Panc1 (cell line): Measurements from ENCODE around the gene SLC35A2. TPM values are rescaled to one million over a fixed set of nuclear protein-coding genes. Genes with fewer than 3 reads are reported as not detected.

Experiments
- ATAC-seq: fragments of 200-7000 bp; cut with Tn5 transposase; 2 replicates; pipeline ENCODE4 v1.9.1; 2020; ENCODE audit warnings: mild to moderate bottlenecking, moderate library complexity
- BruUV-seq: library from RNA; stranded (reverse); fragments of 400-500 nt; replicated peaks from 2 replicates; lab custom pipeline; 2021; lab: Mats Ljungman, UMichigan
- CTCF ChIA-PET: fragments of 300-600 bp; sonication (Branson Sonifier 250); formaldehyde crosslinking; loops from one replicate; lab custom pipeline; 2022; ENCODE audit warnings: antibody characterized with exemption; lab: Charles Lee
- POLR2A ChIA-PET: fragments of 300-600 bp; sonication (Branson Sonifier 250); formaldehyde crosslinking; loops from one replicate; lab custom pipeline; 2022; ENCODE audit warnings: antibody characterized with exemption; lab: Charles Lee
- DNase-seq: peaks from one replicate; pipeline ENCODE4 v3.0.0-alpha.2; 2010; ENCODE audit warnings: low read depth, low spot score
- H3K27ac ChIP-seq: 2 replicates; pipeline ENCODE4 v1.5.1; 2011; ENCODE audit warnings: mild to moderate bottlenecking, low read length, inconsistent platforms
- H3K27me3 ChIP-seq: fragments of 200-500 bp; sonication (Bioruptor generic); 2 replicates; pipeline ENCODE4 v1.6.0; 2014; ENCODE audit warnings: low read length, inconsistent platforms; ENCODE audit not compliant: control insufficient read depth, insufficient read depth
- H3K36me3 ChIP-seq: fragments of 200-500 bp; sonication (Bioruptor generic); 2 replicates; pipeline ENCODE4 v1.5.1; 2014; ENCODE audit warnings: inconsistent platforms, mild to moderate bottlenecking, low read length, moderate library complexity; ENCODE audit not compliant: control insufficient read depth, insufficient read depth
- H3K4me1 ChIP-seq: 2 replicates; pipeline ENCODE4 v1.5.1; 2011; ENCODE audit warnings: inconsistent platforms, mild to moderate bottlenecking, low read length, moderate library complexity; ENCODE audit not compliant: control insufficient read depth, insufficient read depth
- H3K4me3 ChIP-seq, 2 experiments: 2 replicates each; pipeline ENCODE4 v1.5.1; 2011 to 2012; ENCODE audit warnings: low read depth in 2 of 2, low read length in 2 of 2, mild to moderate bottlenecking in 2 of 2, inconsistent platforms in 1 of 2, moderate library complexity in 1 of 2
- H3K9me3 ChIP-seq: fragments of 200-500 bp; sonication (Bioruptor generic); 2 replicates; pipeline ENCODE4 v1.5.1; 2014; ENCODE audit warnings: low read depth, mild to moderate bottlenecking, inconsistent platforms, low read length, moderate library complexity; ENCODE audit not compliant: control insufficient read depth, insufficient read depth
- CTCF ChIP-seq: fragments of 450-650 bp; IDR thresholded peaks from 2 replicates; pipeline ENCODE4 v1.5.1; 2017; ENCODE audit warnings: mild to moderate bottlenecking
- POLR2AphosphoS5 ChIP-seq: IDR thresholded peaks from 2 replicates; pipeline ENCODE4 v1.6.1; 2012; ENCODE audit warnings: mild to moderate bottlenecking, low read depth, low read length, moderate library complexity
- REST ChIP-seq, 2 experiments: IDR thresholded peaks; 2 replicates each; pipeline ENCODE4 v1.6.1; 2011 to 2012; ENCODE audit warnings: low read depth in 2 of 2, control low read depth in 1 of 2, low read length in 1 of 2, mild to moderate bottlenecking in 1 of 2, moderate library complexity in 1 of 2; ENCODE audit not compliant: insufficient read depth in 1 of 2
- SIN3A ChIP-seq: IDR thresholded peaks from 2 replicates; pipeline ENCODE4 v1.6.1; 2012; ENCODE audit warnings: low read depth, mild to moderate bottlenecking, low read length, moderate library complexity, borderline replicate concordance; ENCODE audit not compliant: insufficient read depth
- TCF7L2 ChIP-seq: IDR thresholded peaks from 2 replicates; pipeline ENCODE4 v1.6.1; 2011; ENCODE audit warnings: mild to moderate bottlenecking, low read depth, low read length, inconsistent platforms
- in situ Hi-C: cut with HindIII; loops from 2 replicates; pipeline ENCODE4 v1.10.0; 2016; ENCODE audit warnings: low sequenced_read_pairs, low pct_unique_long_range_greater_than_20kb
- intact Hi-C: fragments of 100-400 bp; cut with micrococcal nuclease; formaldehyde crosslinking; loops from one replicate; pipeline ENCODE4 v1.10.0; 2022; ENCODE audit not compliant: unreplicated experiment
- total RNA-seq: library from RNA; stranded (reverse); gene quantifications from one replicate; pipeline ENCODE4 v1.2.1, GENCODE V29; 2021; ENCODE audit not compliant: unreplicated experiment

The SLC35A2 gene
- total RNA-seq, 1 experiment from 2014 or later = 72.4 TPM

GRCh38 chrX:48902135-48902534 lies 9.3 kb downstream of the SLC35A2 start:
- Histone ChIP-seq H3K27me3 (no peaks in the 10 kb centered on the region), H3K36me3 (peaks cover 2% of the 10 kb centered on the region; the same call in 1 of the 2 replicates), H3K9me3 (no peaks in the 10 kb centered on the region), H3K4me1 (0 out of 2 replicates have a peak, but pooled peaks cover 6% of the 10 kb centered on the region), H3K27ac (no peak overlapping the region), H3K4me3 (no peak overlapping the region)
- no peak for TF ChIP-seq TCF7L2
- no peak for TF ChIP-seq REST (IDR thresholded peaks at IDR 0.05; ENCODE audit: insufficient read depth in 1 of 2, low read depth in 2 of 2, low read length in 1 of 2)
- TSS peak; percentile 85 for BruUV-seq
- DNase-seq = no peak
- in situ Hi-C loops (no loop called here), intact Hi-C loops (no loop called here)
- CTCF ChIA-PET = no interaction called here
- no peak for ATAC-seq
- POLR2A ChIA-PET = interaction anchor here (0.8 kb wide), 1 partner anchor 262 kb away, joined by 3 read pairs; no protein-coding TSS in a partner anchor

- H3K4me3 ChIP-seq = no peak overlapping the region
- no peaks in the 10 kb centered on the region for H3K9me3 ChIP-seq
- BruUV-seq = no TSS peak
- intact Hi-C loops = no loop called here
- TF ChIP-seq CTCF (no peak), REST (IDR thresholded peaks at IDR 0.05; ENCODE audit: insufficient read depth in 1 of 2, low read depth in 2 of 2, low read length in 1 of 2) (no peak), POLR2AphosphoS5 (no peak), SIN3A (no peak), TCF7L2 (no peak)
- peaks cover 6% of the 10 kb centered on the region; the same call in 1 of the 2 replicates for H3K4me1 ChIP-seq
- in situ Hi-C loops = no loop called here
- no peaks in the 10 kb centered on the region for H3K27me3 ChIP-seq
- H3K36me3 ChIP-seq = peaks cover 2% of the 10 kb centered on the region; the same call in 1 of the 2 replicates
- CTCF ChIA-PET = no interaction called here
- ATAC-seq (no peak), DNase-seq (no peak)
- H3K27ac ChIP-seq = no peak overlapping the region
- POLR2A ChIA-PET = no interaction called here
Measured at GRCh38 chrX:48901069-48901468, 10.4 kb downstream of the SLC35A2 start.
